ENCODE results near the gene NELFB.

NELFB gene

GRCh38 chr9:137254624-137255447, at the start of gene NELFB:
TSS of gene NELFB (plus strand) at chr9:137255327.
- DNase-seq = peak; percentile 93

- DNase-seq = no peak
Observed at GRCh38 chr9:137206602-137207001, 48.5 kb upstream of the NELFB start.

DNA sequence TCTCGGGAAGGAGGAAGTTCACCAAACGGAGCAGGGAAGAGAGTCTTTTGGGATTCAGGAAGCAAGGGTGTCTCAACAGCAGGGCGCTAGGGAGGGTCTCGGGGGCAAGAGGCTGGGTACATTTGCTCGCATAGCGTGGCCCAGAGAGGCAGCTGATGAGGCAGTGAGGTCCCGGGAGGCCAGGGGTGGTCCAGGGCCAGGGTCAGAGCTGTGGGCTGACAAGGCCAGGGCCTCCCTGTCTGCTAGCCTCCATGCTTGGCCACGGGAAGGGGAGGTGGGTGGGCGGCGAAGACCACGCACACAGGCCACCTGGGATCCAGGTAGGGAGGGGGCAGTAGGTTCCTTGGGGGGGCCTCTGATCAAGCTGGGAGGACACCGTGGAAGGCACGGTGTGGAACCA, 43.6 kb upstream of the NELFB start:
- DNase-seq = no peak

- no peak for DNase-seq
Observed at GRCh38 chr9:137212520-137212919, 42.6 kb upstream of the NELFB start.

DNA sequence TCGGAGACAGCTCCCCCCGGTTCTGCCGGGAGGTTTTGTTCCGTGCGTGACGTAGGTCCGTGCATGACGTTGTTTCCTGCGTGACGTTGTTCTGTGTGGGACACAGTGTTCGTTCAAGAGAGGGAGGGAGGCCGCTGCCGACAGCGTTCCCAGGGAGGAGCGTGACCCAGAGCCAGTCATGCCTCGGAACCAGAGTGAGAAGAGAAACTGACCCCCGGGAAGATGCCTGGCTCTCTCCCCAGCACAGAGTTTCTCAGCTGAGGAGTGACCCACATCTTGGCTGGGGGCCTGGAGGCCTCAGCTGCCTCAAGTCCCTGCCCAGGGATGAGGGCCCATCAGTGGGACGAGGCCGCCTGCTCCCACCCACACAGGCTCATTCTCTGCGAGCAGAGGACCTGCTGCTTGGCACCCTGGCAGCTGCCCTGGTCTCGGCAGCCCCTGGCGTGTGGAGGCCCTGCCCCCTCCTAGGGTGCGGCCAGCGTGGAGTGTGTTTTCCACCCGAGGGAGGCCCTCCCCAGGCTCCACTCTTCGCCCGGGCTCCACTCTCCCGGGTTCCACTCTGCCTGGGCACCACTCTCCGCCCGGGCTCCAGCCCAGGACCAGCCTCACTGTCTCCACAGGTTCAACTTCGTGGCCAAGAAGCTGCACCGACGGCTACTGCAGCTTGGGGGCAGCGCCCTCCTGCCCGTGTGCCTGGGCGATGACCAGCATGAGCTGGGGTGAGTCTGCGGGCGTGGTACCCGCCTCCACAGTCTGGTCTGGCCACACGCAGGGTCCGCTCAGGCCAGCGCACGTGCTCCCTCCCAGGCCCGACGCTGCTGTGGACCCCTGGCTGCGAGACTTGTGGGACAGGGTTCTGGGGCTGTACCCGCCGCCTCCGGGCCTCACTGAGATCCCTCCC, 41.7 kb upstream of the NELFB start:
- DNase-seq = no peak

DNA sequence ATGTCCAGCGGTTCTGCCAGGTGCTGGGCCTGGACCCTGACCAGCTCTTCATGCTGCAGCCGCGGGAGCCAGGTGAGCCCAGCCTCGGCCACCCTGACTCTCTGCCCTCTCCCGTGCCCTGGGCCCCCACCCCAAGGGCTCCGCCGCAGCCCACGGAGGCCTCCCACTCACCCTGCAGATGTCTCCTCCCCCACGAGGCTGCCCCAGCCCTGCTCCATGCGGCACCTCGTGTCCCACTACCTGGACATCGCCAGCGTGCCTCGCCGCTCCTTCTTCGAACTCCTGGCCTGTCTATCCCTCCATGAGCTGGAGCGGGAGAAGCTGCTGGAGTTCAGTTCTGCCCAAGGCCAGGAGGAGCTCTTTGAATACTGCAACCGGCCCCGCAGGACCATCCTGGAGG, 40.5 kb upstream of the NELFB start:
- DNase-seq = no peak

GRCh38 chr9:137215196-137215986, 39.7 kb upstream of the NELFB start:
- DNase-seq = no peak

DNA sequence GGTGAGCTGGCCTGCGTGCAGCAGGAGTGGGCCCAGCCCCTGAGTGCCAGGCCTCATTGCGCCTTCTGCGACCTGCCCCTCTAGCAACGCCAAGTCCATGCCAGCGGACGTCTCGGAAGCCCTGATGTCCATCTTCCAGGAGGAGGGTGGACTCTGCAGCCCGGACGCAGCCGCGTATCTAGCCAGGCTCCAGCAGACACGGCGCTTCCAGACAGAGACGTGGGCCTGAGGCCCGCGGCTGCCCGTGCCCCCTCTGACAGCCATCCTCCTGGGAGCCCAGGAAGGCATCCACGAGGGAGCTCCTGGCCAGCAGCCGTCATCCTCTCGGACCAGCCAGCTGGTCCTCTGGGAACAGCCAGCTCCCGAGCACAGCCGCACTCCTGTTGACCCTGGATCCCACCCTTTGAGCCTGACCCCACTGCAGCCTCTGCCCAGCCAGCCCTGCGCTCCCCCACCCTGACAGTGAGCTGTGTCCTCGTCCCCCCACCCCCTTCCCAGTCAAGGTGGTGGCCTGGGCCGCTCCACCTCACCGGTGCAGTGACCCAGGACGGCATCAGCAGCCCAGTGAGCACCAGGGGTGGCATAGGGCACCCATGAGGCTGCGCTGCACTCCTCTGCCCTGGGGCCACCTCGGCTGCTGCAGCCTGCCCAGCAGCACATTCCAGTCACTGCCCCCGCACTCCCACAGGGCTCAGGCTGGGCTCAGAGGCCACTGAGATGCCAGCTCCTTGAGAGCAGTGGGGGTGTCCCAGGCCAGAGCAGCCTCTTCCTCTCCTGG, 38.8 kb upstream of the NELFB start:
- no peak for DNase-seq

DNA sequence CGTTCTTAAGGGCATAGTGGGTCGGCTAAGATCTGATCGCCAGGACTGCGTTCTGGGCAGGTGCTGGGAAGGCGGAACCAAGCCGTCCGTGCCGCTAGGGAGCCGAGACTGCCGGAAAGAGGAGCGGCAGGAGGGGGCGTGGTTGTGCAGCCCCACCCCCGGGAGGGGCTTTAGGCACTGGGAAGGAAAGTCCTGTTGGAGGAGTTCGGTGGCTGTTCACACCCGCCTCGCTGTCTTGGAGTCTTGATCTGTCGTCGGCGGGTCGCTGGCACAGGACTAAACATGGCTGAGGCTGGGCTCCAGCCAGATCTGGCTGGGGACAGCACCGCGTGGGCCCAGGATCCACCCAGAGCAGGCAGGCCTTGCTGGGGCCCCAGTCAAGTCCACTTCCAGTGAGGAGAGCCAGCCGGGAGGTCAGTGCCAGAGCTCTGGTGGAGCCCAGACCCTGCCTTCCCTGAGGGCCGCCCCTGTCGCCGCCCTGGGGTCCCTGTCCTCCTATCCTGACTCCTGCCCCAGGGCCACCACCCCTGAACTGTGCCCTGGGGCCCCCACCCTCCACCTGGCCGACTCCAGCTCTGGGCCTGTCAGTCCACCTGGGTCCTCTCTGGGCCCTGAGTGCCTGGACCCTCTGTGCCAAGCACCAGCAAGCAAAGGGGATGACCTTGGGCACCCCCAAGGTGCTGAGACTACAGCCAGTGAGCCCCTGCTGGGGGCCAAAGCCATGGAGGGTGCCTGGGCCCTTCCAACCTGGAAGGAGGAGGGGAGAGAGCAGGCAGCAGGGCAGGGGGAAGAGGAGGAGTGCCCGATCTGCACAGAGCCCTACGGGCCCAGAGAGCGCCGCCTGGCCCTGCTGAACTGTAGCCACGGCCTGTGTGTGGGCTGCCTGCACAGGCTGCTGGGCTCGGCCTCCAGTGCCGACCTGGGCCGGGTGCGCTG, 37.6 kb upstream of the NELFB start:
- peak; percentile 87 for DNase-seq

DNA sequence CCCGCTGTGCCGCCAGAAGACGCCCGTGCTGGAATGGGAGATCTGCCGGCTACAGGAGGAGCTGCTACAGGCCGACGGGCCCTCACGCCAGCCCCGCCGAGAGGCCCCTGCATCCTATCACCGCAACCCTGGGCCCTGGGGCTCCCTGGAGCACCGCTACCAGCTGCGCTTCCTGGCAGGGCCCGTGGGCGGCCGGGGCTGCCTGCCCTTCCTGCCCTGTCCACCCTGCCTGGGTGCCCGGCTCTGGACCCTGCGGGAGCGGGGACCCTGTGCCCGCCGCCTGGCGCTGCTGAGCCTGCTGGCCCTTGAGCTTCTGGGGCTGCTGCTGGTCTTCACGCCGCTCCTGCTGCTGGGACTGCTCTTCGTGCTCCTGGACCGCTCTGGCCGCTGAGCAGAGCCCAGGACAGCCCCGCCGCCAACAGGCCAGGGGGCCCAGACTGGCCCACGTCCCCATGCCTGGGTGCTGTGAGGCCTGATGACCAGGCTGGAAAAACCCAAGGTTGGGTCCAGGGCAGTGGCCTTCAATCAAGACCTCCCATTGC, 36.8 kb upstream of the NELFB start:
- DNase-seq = no peak

GRCh38 chr9:137218754-137219271, 36.3 kb upstream of the NELFB start:
- peak; percentile 84 for DNase-seq

- DNase-seq = no peak
Observed at GRCh38 chr9:137219757-137220316, 35.3 kb upstream of the NELFB start.

GRCh38 chr9:137220317-137221094, 34.6 kb upstream of the NELFB start:
- no peak for DNase-seq

- no peak for DNase-seq
Observed at GRCh38 chr9:137221095-137221505, 34.0 kb upstream of the NELFB start.

- no peak for DNase-seq
Observed at GRCh38 chr9:137221506-137222111, 33.5 kb upstream of the NELFB start.

- DNase-seq = no peak
Observed at GRCh38 chr9:137222190-137223077, 32.7 kb upstream of the NELFB start, which contains the start of gene RNF208. TSS of gene RNF208 (minus strand) at chr9:137222240. CDS start at chr9:137221212, 1,028 bp downstream.

GRCh38 chr9:137223078-137223970, 31.8 kb upstream of the NELFB start:
- DNase-seq = peak; percentile 98
